WERI-Rb-1 (cell line): Measurements from ENCODE around the gene ARHGEF18.

Source experiments
- DNase-seq: peaks from one replicate; pipeline ENCODE4 v3.0.0-alpha.2; 2020
- H3K27ac ChIP-seq: fragments of 250-450 bp; sonication (Bioruptor Pico); 2 replicates; pipeline ENCODE4 v1.5.1; 2020; ENCODE audit warnings: mild to moderate bottlenecking, moderate library complexity
- H3K27me3 ChIP-seq: fragments of 250-450 bp; sonication (Bioruptor Pico); 2 replicates; pipeline ENCODE4 v1.5.1; 2021; ENCODE audit warnings: mild to moderate bottlenecking, low read depth, moderate library complexity; ENCODE audit not compliant: insufficient read depth, severe bottlenecking
- H3K36me3 ChIP-seq: fragments of 250-450 bp; sonication (Bioruptor Pico); 2 replicates; pipeline ENCODE4 v1.5.1; 2020; ENCODE audit warnings: mild to moderate bottlenecking, moderate library complexity
- H3K4me3 ChIP-seq: 2 replicates; pipeline ENCODE4 v1.5.1; 2011; ENCODE audit warnings: low read depth, mild to moderate bottlenecking, control low read depth, low read length
- H3K9me3 ChIP-seq: fragments of 250-450 bp; sonication (Bioruptor Pico); 2 replicates; pipeline ENCODE4 v1.5.1; 2021; ENCODE audit warnings: mild to moderate bottlenecking, moderate library complexity; ENCODE audit not compliant: severe bottlenecking
- CTCF ChIP-seq: IDR thresholded peaks from 2 replicates; pipeline ENCODE4 v1.5.1; 2011; ENCODE audit warnings: low read depth, mild to moderate bottlenecking, control low read depth, inconsistent platforms, low read length

The ARHGEF18 gene

GRCh38 chr19:7351861-7352260 is 3.1 kb downstream of the ARHGEF18 start:
- Histone ChIP-seq H3K27me3 (no peaks in the 10 kb centered on the region), H3K27ac (no peak overlapping the region), H3K4me3 (no peak overlapping the region), H3K9me3 (peaks cover 6% of the 10 kb centered on the region), H3K36me3 (no peaks in the 10 kb centered on the region)
- no peak for DNase-seq
- no peak for TF ChIP-seq CTCF

- Histone ChIP-seq H3K27me3 (no peaks in the 10 kb centered on the region), H3K36me3 (no peaks in the 10 kb centered on the region), H3K9me3 (peaks cover 6% of the 10 kb centered on the region), H3K27ac (no peak overlapping the region), H3K4me3 (no peak overlapping the region)
- no peak for DNase-seq
- TF ChIP-seq CTCF, result no peak
These were observed 6.5 kb downstream of the ARHGEF18 start for GRCh38 chr19:7355151-7355820.

- no peak for TF ChIP-seq CTCF
- Histone ChIP-seq H3K36me3 (no peaks in the 10 kb centered on the region), H3K4me3 (no peak overlapping the region), H3K9me3 (peaks cover 6% of the 10 kb centered on the region), H3K27ac (no peak overlapping the region), H3K27me3 (no peaks in the 10 kb centered on the region)
- DNase-seq, result no peak
These were observed 7.1 kb downstream of the ARHGEF18 start for GRCh38 chr19:7355871-7356270.

- H3K27ac ChIP-seq, result no peak overlapping the region
- TF ChIP-seq CTCF, result no peak
- no peaks in the 10 kb centered on the region for H3K27me3 ChIP-seq
- H3K36me3 ChIP-seq, result no peaks in the 10 kb centered on the region
- peaks cover 2% of the 10 kb centered on the region for H3K9me3 ChIP-seq
- no peak for DNase-seq
- no peak overlapping the region for H3K4me3 ChIP-seq
These were observed 8.3 kb downstream of the ARHGEF18 start for GRCh38 chr19:7356899-7357627.

GRCh38 chr19:7358102-7358597 is 9.4 kb downstream of the ARHGEF18 start:
- H3K36me3 ChIP-seq, result no peaks in the 10 kb centered on the region
- TF ChIP-seq CTCF, result no peak

More at GRCh38 chr19:7358102-7358597, 9.4 kb downstream of the ARHGEF18 start:
- peaks cover 6% of the 10 kb centered on the region for H3K27me3 ChIP-seq
- H3K4me3 ChIP-seq, result no peak overlapping the region
- no peak for DNase-seq
- no peak overlapping the region for H3K27ac ChIP-seq
- no peaks in the 10 kb centered on the region for H3K9me3 ChIP-seq
